Keratinocyte (primary cell): Measurements from ENCODE around the gene KIAA0040. TPM values are rescaled to one million over a fixed set of nuclear protein-coding genes. Genes with fewer than 3 reads are reported as not detected.

Experiments used
- DNase-seq: peaks from one replicate; pipeline ENCODE4 v3.0.0-alpha.2; 2011; ENCODE audit warnings: low read depth, missing footprints, low spot score
- FAIRE-seq: peaks from 2 replicates; lab custom pipeline; 2011; peaks lifted over from hg19 to GRCh38; lab: Jason Lieb, UNC
- H2AFZ ChIP-seq: 2 replicates; pipeline ENCODE4 v1.6.0; 2012; ENCODE audit warnings: low read length, control low read depth, inconsistent platforms; ENCODE audit not compliant: control insufficient read depth
- H3K27ac ChIP-seq: 2 replicates; pipeline ENCODE4 v1.5.1; 2011; ENCODE audit warnings: low read length; ENCODE audit not compliant: control insufficient read depth, insufficient read depth
- H3K27me3 ChIP-seq: 3 replicates; pipeline ENCODE4 v1.6.0; 2011; ENCODE audit warnings: low read length; ENCODE audit not compliant: control insufficient read depth, insufficient read depth; ENCODE audit errors: extremely low read depth
- H3K36me3 ChIP-seq, 2 experiments: 2 replicates in 1 of 2; 3 replicates in 1 of 2; pipeline ENCODE4 v1.5.1; 2011; ENCODE audit warnings: low read length in 2 of 2, mild to moderate bottlenecking in 1 of 2; ENCODE audit not compliant: control insufficient read depth in 2 of 2, insufficient read depth in 2 of 2; ENCODE audit errors: extremely low read depth in 1 of 2
- H3K4me1 ChIP-seq: 3 replicates; pipeline ENCODE4 v1.5.1; 2011; ENCODE audit warnings: low read length; ENCODE audit not compliant: control insufficient read depth, insufficient read depth; ENCODE audit errors: extremely low read depth
- H3K4me2 ChIP-seq: 3 replicates; pipeline ENCODE4 v1.6.0; 2011; ENCODE audit warnings: low read depth, low read length; ENCODE audit not compliant: control insufficient read depth, insufficient read depth; ENCODE audit errors: extremely low read depth
- H3K4me3 ChIP-seq, 3 experiments: fragments of 200-600 bp in 1 of 3; sonication (generic) in 1 of 3; 2 replicates in 2 of 3; 3 replicates in 1 of 3; pipeline ENCODE4 v1.5.1; 2011 to 2016; ENCODE audit warnings: low read length in 3 of 3, mild to moderate bottlenecking in 3 of 3, control low read depth in 2 of 3, inconsistent platforms in 1 of 3, low read depth in 1 of 3, mixed read lengths in 1 of 3, mixed run types in 1 of 3, moderate library complexity in 1 of 3; ENCODE audit not compliant: control insufficient read depth in 2 of 3, insufficient read depth in 2 of 3; ENCODE audit errors: extremely low read depth in 1 of 3
- H3K79me2 ChIP-seq: 2 replicates; pipeline ENCODE4 v1.6.0; 2012; ENCODE audit warnings: low read length; ENCODE audit not compliant: control insufficient read depth, insufficient read depth
- H3K9ac ChIP-seq: 3 replicates; pipeline ENCODE4 v1.6.0; 2011; ENCODE audit warnings: low read length; ENCODE audit not compliant: control insufficient read depth, insufficient read depth; ENCODE audit errors: extremely low read depth
- H3K9me1 ChIP-seq: 3 replicates; pipeline ENCODE4 v1.6.0; 2011; ENCODE audit warnings: low read length; ENCODE audit not compliant: control insufficient read depth, insufficient read depth; ENCODE audit errors: extremely low read depth
- H3K9me3 ChIP-seq: 2 replicates; pipeline ENCODE4 v1.5.1; 2012; ENCODE audit warnings: low read depth, low read length; ENCODE audit not compliant: control insufficient read depth
- H4K20me1 ChIP-seq: 3 replicates; pipeline ENCODE4 v1.6.0; 2011; ENCODE audit warnings: low read length; ENCODE audit not compliant: control insufficient read depth, insufficient read depth; ENCODE audit errors: extremely low read depth
- CTCF ChIP-seq, 3 experiments: IDR thresholded peaks in 1 of 3; conservative IDR thresholded peaks in 1 of 3; optimal IDR thresholded peaks in 1 of 3; 2 replicates in 2 of 3; 3 replicates in 1 of 3; pipeline versions ENCODE3 to v1.5.1; 2011; ENCODE audit warnings: low read length in 3 of 3, mild to moderate bottlenecking in 3 of 3, moderate library complexity in 2 of 3, control low read depth in 1 of 3, inconsistent platforms in 1 of 3; ENCODE audit not compliant: insufficient read depth in 2 of 3; ENCODE audit errors: extremely low read depth in 1 of 3
- EZH2 ChIP-seq: IDR thresholded peaks from one replicate; pipeline ENCODE4 v1.6.1; 2012; ENCODE audit warnings: inconsistent platforms, mild to moderate bottlenecking, low read length, moderate library complexity
- dilution Hi-C: fragments of 300-500 bp; cut with MboI; formaldehyde crosslinking; loops from one replicate; pipeline ENCODE4 v1.7.0; 2020; ENCODE audit warnings: low sequenced_read_pairs; ENCODE audit not compliant: extremely low pct_ligation_motif_present
- polyA plus RNA-seq, 5 experiments: library from polyadenylated mRNA; depleted of rRNA in 3 of 5; stranded (reverse) in 3 of 5; stranded (forward) in 1 of 5; unstranded in 1 of 5; fragments of >200 nt; gene quantifications; 1 replicate in 1 of 5; 2 replicates in 3 of 5; 3 replicates in 1 of 5; pipeline versions ENCODE4 v1.2.1 to v1.2.3, GENCODE V29; 2011 to 2012; ENCODE audit warnings: missing spikeins in 2 of 5, low read depth in 1 of 5, low replicate concordance in 1 of 5

The KIAA0040 gene
- polyA plus RNA-seq, 1 donor (not counting 4 experiments of a cell fraction or from before 2014, with no cell fraction given) = 57.9 TPM

DNA sequence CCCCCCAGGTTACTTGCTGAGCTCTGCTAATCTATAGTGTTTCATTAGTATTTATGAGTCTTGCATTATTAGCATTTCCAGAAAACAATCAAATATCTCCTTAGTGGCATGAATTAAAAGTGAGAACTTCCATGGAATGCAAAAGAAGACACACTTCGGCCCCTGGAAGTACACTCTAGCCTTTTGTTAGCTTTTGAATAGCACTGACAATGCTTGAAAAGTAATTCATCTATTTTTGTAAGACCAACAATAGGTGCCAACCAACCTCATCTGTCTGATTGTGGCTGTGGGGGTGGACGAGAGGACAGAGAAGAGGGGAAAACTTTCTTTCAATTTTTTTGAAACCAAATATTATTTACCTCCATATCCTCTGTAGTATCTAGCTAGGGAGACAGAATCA lies 27.8 kb downstream of the KIAA0040 start:
- Histone ChIP-seq H3K4me2 (no peak overlapping the region), H4K20me1 (no peaks in the 10 kb centered on the region), H3K27ac (no peak overlapping the region), H3K27me3 (no peaks in the 10 kb centered on the region), H3K9me1 (no peaks in the 10 kb centered on the region), H3K79me2 (peaks cover 22% of the 10 kb centered on the region), H3K4me1 (peaks cover 11% of the 10 kb centered on the region), H2AFZ (no peak overlapping the region), H3K9ac (no peak overlapping the region), H3K4me3 (no peak overlapping the region), H3K36me3 (peaks cover 48 to 60% of the 10 kb centered on the region in 2 experiments), H3K9me3 (no peaks in the 10 kb centered on the region)
- no peak for FAIRE-seq
- DNase-seq = no peak
- dilution Hi-C loops = no loop called here
- TF ChIP-seq CTCF (optimal IDR thresholded peaks at IDR 0.05 in 1 of 3, IDR thresholded peaks at IDR 0.05 in 1 of 3, conservative IDR thresholded peaks at IDR 0.05 in 1 of 3; ENCODE audit: extremely low read depth in 1 of 3, insufficient read depth in 2 of 3, low read length in 3 of 3) = no peak

DNA sequence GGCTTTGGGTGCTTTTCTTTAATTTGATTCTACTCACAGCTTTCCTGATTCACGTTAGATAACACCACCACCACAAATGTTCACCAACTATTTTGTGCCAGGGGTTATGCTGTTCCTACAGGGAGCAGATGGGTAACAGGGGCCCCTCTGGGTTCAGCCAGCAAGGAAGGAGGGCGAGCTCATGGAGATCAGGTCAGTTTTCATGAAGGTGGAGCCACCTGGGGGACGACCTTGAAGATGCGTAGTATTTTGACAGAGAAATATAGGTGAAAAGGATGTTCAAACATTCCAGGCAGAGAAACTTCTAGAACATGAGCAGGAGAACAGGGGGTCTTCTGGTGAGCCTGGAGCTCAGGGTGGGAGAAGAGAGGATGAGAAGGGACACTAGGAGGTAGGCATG lies 28.9 kb downstream of the KIAA0040 start:
- H3K79me2 ChIP-seq = peaks cover 17% of the 10 kb centered on the region
- no peak for DNase-seq
- H3K4me1 ChIP-seq = peaks cover 7% of the 10 kb centered on the region
- no peaks in the 10 kb centered on the region for H3K27me3 ChIP-seq
- H3K4me2 ChIP-seq = no peak overlapping the region
- H3K9me1 ChIP-seq = no peaks in the 10 kb centered on the region
- dilution Hi-C loops = no loop called here
- peaks cover 50 to 62% of the 10 kb centered on the region in 2 experiments for H3K36me3 ChIP-seq
- H3K9ac ChIP-seq = no peak overlapping the region
- no peaks in the 10 kb centered on the region for H4K20me1 ChIP-seq
- FAIRE-seq = no peak
- H3K4me3 ChIP-seq = no peak overlapping the region
- H3K9me3 ChIP-seq = no peaks in the 10 kb centered on the region
- H3K27ac ChIP-seq = no peak overlapping the region
- no peak for TF ChIP-seq CTCF (optimal IDR thresholded peaks at IDR 0.05 in 1 of 3, IDR thresholded peaks at IDR 0.05 in 1 of 3, conservative IDR thresholded peaks at IDR 0.05 in 1 of 3; ENCODE audit: extremely low read depth in 1 of 3, insufficient read depth in 2 of 3, low read length in 3 of 3)
- TF ChIP-seq EZH2 = no peak
- H2AFZ ChIP-seq = no peak overlapping the region
